Spleen (tissue), 11 donors: Measurements from ENCODE around the gene PEPD. TPM values are rescaled to one million over a fixed set of nuclear protein-coding genes. Genes with fewer than 3 reads are reported as not detected.

ENCODE experiments used
- DNase-seq: peaks from one replicate; pipeline ENCODE4 v3.0.0-alpha.2; 2020
- H3K27ac ChIP-seq, 8 donors: fragments of 200-600 bp; sonication (generic) in 7 of 8; 1 replicate in 4 of 8; 2 replicates in 4 of 8; pipeline versions ENCODE4 v1.5.0 to v1.8.0; 2016 to 2021; ENCODE audit warnings: inconsistent platforms in 4 of 8, mild to moderate bottlenecking in 4 of 8, moderate library complexity in 1 of 8
- H3K27me3 ChIP-seq, 7 donors: fragments of 200-600 bp; sonication (generic) in 6 of 7; replicated peaks in 1 of 7; 1 replicate in 4 of 7; 2 replicates in 3 of 7; pipeline versions ENCODE4 v1.5.0 to v1.8.0; 2016 to 2021; ENCODE audit warnings: inconsistent platforms in 3 of 7, mild to moderate bottlenecking in 1 of 7
- H3K36me3 ChIP-seq, 6 donors: fragments of 200-600 bp; sonication (generic) in 5 of 6; 1 replicate in 4 of 6; 2 replicates in 2 of 6; pipeline versions ENCODE4 v1.5.0 to v1.8.0; 2016 to 2021; ENCODE audit warnings: inconsistent platforms in 2 of 6
- H3K4me1 ChIP-seq, 6 donors: fragments of 200-600 bp; sonication (generic) in 5 of 6; 1 replicate in 3 of 6; 2 replicates in 3 of 6; pipeline versions ENCODE4 v1.5.0 to v1.8.0; 2016 to 2021; ENCODE audit warnings: inconsistent platforms in 3 of 6
- H3K4me3 ChIP-seq, 8 donors: fragments of 200-600 bp; sonication (generic) in 7 of 8; 1 replicate in 4 of 8; 2 replicates in 4 of 8; pipeline versions ENCODE4 v1.5.0 to v1.8.0; 2016 to 2021; ENCODE audit warnings: inconsistent platforms in 4 of 8, mild to moderate bottlenecking in 4 of 8, moderate library complexity in 2 of 8
- H3K9me3 ChIP-seq, 8 donors: fragments of 200-600 bp; sonication (generic) in 7 of 8; 1 replicate in 4 of 8; 2 replicates in 4 of 8; pipeline versions ENCODE4 v1.5.0 to v1.8.0; 2016 to 2021; ENCODE audit warnings: inconsistent platforms in 4 of 8
- CTCF ChIP-seq, 11 experiments: fragments of 200-600 bp in 7 of 11; fragments of 450-650 bp in 4 of 11; sonication (generic) in 4 of 11; IDR thresholded peaks in 8 of 11; conservative IDR thresholded peaks in 3 of 11; 1 replicate in 7 of 11; 2 replicates in 4 of 11; pipeline versions ENCODE4 v1.4.0 to v1.8.0; 2016 to 2021; ENCODE audit warnings: antibody characterized with exemption in 11 of 11, inconsistent platforms in 4 of 11, mild to moderate bottlenecking in 1 of 11
- POLR2A ChIP-seq, 3 donors: fragments of 450-650 bp; IDR thresholded peaks; one replicate each; pipeline ENCODE4 v1.5.1; 2017; ENCODE audit warnings: antibody characterized with exemption in 3 of 3, mild to moderate bottlenecking in 1 of 3
- POLR2AphosphoS5 ChIP-seq, 3 donors: sonication (generic); formaldehyde crosslinking; IDR thresholded peaks; one replicate each; pipeline ENCODE4 v1.5.1; 2017; ENCODE audit warnings: antibody characterized with exemption in 3 of 3
- WGBS, 5 donors: extraction: QIAGEN DNeasy Blood & Tissue Kit in 3 of 5; methylation state at CpG; one replicate each; pipeline versions ENCODE4 v1.1.5 to v1.1.7; 2013 to 2018; 5-methylcytosine and 5-hydroxymethylcytosine counted together
- intact Hi-C: fragments of 100-400 bp; cut with DNase I; formaldehyde crosslinking; loops from one replicate; pipeline ENCODE4 v1.15.0; 2023; ENCODE audit warnings: low total_unique reads
- polyA plus RNA-seq, 3 donors: library from polyadenylated mRNA; stranded (reverse); fragments of 200-250 nt; gene quantifications; one replicate each; pipeline ENCODE4 v1.2.1, GENCODE V29; 2013
- total RNA-seq, 7 donors: library from RNA; depleted of rRNA in 3 of 7; stranded (reverse); fragments of >200 nt in 3 of 7; fragmentation: NEBNext Ultra II Directional in 4 of 7; extraction: Animal tissue kit (Norgen Biotek cat#: 25700) in 4 of 7; gene quantifications; one replicate each; pipeline versions ENCODE4 v1.1.0 to v1.2.1, GENCODE V29; 2016 to 2021
- donor health status: healthy with polysubstance abuse.
- donor health status: DM: no; HTN: no; CAD: no; lungs with moderate emphysema.
- donor health status: DM: no; HTN: no; CAD: no.
- donor health status: Bipolar disorder and iron deficiency.
- donor health status: healthy.
- donor health status: DM: no; HTN: no; CAD: no.
- donor health status: DM: yes; HTN: yes; CAD: no.

The PEPD gene
- total and polyA plus RNA-seq, 10 donors, result 38.4 to 98.3 (median 69.8) TPM

GRCh38 chr19:33395561-33396550, 125.7 kb downstream of the PEPD start:
- Histone ChIP-seq H3K36me3 (peaks cover 0 to 21% (median 0%) of the 10 kb centered on the region in 6 donors), H3K4me1 (peaks cover 13 to 75% (median 51%) of the 10 kb centered on the region in 6 donors), H3K9me3 (no peaks in the 10 kb centered on the region), H3K4me3 (no peak overlapping the region), H3K27me3 (no peaks in the 10 kb centered on the region), H3K27ac (peak overlapping the region in 2 of 8 donors; percentile 73 to 75)
- peak; percentile 72 for DNase-seq
- peak in 2 of 3 donors; percentile 10 to 17 for TF ChIP-seq POLR2AphosphoS5 (IDR thresholded peaks at IDR 0.05)
- no peak for TF ChIP-seq POLR2A (IDR thresholded peaks at IDR 0.05)
- no peak for TF ChIP-seq CTCF (IDR thresholded peaks at IDR 0.05 in 8 of 11, conservative IDR thresholded peaks at IDR 0.05 in 3 of 11)
- intact Hi-C loops, result no loop called here
- WGBS, 5 donors, result 75 to 80% (median 79%) methylated on average over 10 to 31 of the region's 31 CpGs

GRCh38 chr19:33394723-33395560, 126.6 kb downstream of the PEPD start:
- Histone ChIP-seq H3K4me1 (peaks cover 13 to 80% (median 51%) of the 10 kb centered on the region in 6 donors), H3K36me3 (peaks cover 0 to 22% (median 0%) of the 10 kb centered on the region in 6 donors), H3K9me3 (no peaks in the 10 kb centered on the region), H3K27me3 (no peaks in the 10 kb centered on the region), H3K4me3 (no peak overlapping the region), H3K27ac (peak overlapping the region in 5 of 8 donors; percentile 55 to 75 (median 71))
- intact Hi-C loops, result no loop called here
- 61 to 84% (median 64%) methylated on average over 12 to 19 of the region's 19 CpGs for WGBS, 5 donors
- TF ChIP-seq POLR2A (IDR thresholded peaks at IDR 0.05) (no peak), POLR2AphosphoS5 (IDR thresholded peaks at IDR 0.05) (peak in 2 of 3 donors; percentile 48 to 54), CTCF (IDR thresholded peaks at IDR 0.05 in 8 of 11, conservative IDR thresholded peaks at IDR 0.05 in 3 of 11) (no peak)
- peak; percentile 74 for DNase-seq

GRCh38 chr19:33394006-33394722, 127.4 kb downstream of the PEPD start:
- 43 to 78% (median 57%) methylated on average over 16 to 30 of the region's 30 CpGs for WGBS, 5 donors
- peak; percentile 78 for DNase-seq
- H3K4me1 ChIP-seq, result peaks cover 13 to 88% (median 51%) of the 10 kb centered on the region in 6 donors
- no peaks in the 10 kb centered on the region for H3K9me3 ChIP-seq
- TF ChIP-seq POLR2A (IDR thresholded peaks at IDR 0.05), result no peak
- no peak for TF ChIP-seq CTCF (IDR thresholded peaks at IDR 0.05 in 8 of 11, conservative IDR thresholded peaks at IDR 0.05 in 3 of 11)
- peak in 2 of 3 donors; percentile 53 to 66 for TF ChIP-seq POLR2AphosphoS5 (IDR thresholded peaks at IDR 0.05)
- no peaks in the 10 kb centered on the region for H3K27me3 ChIP-seq
- H3K27ac ChIP-seq, result peak overlapping the region in 5 of 8 donors; percentile 55 to 75 (median 71)
- H3K4me3 ChIP-seq, result no peak overlapping the region
- H3K36me3 ChIP-seq, result peaks cover 0 to 26% (median 0%) of the 10 kb centered on the region in 6 donors
- intact Hi-C loops, result no loop called here
